CD4-positive, alpha-beta T cell treated with Interleukin-17A for 4 hours (primary cell): ENCODE data around the gene GZMB.
"Not testable (repeated sequence)": the region's sequence is repeated elsewhere in the genome, so short reads cannot be mapped to it uniquely, and the experiment has no call there.

Experiments
- DNase-seq: peaks from one replicate; pipeline ENCODE4 v3.0.0-alpha.2; 2020; ENCODE audit warnings: mixed read lengths

Gene GZMB, protein sequence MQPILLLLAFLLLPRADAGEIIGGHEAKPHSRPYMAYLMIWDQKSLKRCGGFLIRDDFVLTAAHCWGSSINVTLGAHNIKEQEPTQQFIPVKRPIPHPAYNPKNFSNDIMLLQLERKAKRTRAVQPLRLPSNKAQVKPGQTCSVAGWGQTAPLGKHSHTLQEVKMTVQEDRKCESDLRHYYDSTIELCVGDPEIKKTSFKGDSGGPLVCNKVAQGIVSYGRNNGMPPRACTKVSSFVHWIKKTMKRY

DNA sequence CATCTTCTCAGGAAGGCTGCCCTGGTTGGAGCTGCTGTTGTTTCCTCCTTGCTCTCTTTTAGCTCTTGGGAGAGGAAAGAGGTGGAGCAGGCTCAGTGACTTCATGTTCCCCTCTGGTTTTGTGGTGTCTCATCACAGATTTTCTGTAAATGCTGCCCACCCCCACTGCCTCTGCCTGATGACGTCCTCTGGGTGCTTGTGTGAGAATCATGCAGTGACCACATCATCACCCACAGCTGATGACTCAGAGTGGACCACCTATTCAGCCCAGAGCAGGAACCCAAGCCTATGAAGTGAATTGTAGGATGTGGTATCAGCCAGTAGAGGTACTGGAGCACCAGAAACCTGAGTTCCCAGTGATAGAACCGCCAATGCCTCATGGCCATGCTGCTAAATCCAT is at the start of gene GZMB:
TSS of gene GZMB (minus strand) at position 33 of the 400 bp plus-strand sequence. CDS start at position 3, 30 bp downstream.
- peak; percentile 28 for DNase-seq

DNA sequence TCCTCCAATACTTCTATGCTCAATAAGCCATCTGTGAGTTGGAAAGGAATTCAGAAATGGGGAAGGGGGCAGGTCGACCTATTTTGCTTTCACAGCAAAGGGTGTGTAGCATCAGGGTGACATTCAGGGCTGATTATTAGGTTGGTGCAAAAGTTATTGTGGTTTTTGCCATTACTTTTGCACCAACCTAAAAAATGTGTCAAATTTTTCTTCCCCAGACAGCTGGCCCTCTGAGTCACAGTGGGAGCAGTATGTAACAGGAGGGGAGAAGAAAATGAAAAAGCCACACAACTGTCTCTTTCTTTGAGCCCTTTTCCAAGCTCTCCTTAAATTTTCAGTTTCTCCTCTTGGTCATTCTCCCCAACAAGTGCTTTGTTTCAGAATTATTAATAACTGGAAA is 47.1 kb upstream of the GZMB start:
- DNase-seq, result no peak

DNA sequence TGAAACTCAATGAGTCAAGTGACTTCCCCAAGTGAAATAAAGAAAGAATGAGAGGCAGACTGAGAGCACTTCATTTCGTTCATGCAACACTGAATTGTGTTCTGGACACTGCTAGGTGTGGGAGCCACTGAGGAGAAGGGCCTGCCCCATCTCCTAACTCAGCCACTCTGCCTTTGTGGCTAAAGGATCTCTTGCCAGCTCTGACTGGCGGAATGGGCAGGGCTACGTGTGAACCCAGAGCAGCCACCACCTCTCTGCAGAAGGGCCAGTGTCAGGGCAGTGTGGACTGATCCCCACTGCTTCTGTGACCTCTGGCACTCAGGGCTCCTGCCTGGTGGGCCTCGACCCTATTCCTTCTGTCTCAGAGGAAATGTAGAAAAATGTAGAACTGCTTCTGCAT is 46.5 kb upstream of the GZMB start:
- DNase-seq, result no peak

DNA sequence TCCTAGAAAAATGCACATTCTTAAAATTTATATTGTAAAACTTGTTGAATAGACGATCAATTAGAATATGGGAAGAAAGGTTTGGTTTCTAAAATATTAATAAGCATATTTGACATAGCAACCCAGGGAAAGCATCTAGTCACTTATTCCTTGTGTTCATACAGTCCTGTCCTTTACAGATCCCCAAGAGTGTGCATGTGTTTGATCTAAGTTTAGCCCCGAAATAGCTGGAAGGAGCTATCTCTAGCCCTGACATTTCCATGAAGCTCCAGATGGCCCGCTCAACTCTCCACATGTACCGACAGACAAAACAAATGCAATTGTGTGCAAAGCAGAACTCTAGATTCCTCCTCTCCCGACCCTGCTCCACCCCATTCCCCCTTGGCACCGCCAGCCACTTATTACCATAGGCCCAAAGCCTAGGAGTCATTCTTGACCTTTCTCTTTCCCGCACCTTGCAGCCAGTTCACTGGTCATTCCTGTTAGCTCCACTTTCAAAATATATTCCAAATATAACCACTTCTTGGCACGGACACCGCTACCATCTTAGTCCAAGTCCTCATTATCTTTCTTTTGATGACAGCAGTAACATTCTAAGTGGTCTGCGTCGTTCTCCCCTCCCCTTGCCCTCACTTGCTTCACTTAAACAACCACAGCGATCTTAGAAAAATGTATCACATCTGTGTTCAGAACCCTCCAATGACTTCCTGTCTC is 45.4 kb upstream of the GZMB start:
- no peak for DNase-seq

DNA sequence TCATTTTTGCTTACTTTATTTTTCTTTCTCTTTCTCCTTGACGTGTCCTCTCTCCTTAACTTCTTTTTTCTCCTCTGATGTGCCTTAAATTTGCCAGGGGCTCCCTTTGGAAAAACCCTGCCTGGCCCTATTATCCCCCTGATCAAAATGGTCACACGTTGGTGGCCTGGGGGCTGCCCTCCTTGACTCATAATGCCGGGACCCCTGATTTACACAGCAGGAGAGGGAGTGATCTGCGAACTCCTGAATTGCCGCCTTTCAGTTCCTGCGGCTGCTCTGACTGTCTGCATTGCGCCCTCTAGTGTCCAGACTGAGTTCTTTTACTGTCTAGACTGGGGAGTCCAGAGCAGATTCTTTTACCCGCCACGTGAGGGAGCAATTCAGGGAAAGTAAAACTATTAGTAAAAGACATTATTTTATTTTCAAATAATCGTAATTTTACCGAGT is 44.8 kb upstream of the GZMB start:
- peak; percentile 87 for DNase-seq

DNA sequence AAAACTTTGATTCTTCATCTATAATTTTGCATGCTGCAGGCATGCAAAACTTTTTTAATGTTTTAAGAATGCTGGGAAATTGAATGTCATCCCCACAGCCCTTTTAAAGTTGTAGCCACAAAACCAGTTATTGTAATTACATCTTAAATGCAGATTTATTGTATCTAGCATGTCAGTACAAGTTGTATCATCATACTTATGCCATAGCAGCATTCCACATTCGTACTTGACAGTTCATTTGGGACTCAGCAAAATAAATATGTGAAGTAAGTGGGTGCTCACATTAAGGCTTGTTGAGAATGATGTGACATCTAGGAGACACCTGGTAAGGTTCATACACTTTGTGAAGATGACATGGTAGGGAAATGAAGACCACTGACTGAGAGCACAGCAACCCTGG is 44.0 kb upstream of the GZMB start:
- no peak for DNase-seq

DNA sequence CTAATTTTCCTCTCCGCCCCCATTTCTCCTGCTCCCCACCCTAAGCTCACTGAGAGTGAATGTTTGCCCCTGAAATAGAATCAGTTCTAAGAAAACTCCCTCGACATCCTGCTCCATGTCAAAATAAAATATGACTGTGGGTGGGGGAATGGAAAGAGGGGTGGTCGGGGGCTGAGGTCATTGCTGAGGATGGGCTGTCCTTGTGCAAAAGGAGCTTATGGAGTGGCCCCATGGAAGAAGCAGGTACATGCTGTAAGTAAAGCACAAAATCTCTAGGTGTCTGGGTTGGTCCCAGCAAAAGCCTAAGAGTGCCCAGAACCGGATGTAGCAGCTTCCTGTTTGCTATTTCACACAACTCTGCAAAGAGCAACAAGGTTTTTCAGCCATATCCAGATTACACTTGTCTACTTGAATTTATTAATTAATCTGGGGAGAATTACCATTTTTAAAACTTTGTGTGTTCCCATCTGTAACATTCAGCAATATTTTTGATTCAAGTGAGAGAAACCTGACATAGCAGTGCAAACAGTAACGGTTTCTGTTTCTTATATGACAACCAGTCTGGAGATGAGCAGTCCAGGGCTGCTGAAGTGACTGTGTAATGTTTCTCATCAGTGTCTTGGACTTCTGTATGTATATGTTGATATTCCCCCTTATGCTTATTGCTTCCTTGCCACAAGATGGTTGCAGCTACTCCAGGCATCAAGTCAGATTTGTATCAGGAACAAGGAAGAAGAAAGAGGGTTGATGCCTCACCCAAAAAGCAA is 40.4 kb upstream of the GZMB start:
- peak; percentile 50 for DNase-seq

DNA sequence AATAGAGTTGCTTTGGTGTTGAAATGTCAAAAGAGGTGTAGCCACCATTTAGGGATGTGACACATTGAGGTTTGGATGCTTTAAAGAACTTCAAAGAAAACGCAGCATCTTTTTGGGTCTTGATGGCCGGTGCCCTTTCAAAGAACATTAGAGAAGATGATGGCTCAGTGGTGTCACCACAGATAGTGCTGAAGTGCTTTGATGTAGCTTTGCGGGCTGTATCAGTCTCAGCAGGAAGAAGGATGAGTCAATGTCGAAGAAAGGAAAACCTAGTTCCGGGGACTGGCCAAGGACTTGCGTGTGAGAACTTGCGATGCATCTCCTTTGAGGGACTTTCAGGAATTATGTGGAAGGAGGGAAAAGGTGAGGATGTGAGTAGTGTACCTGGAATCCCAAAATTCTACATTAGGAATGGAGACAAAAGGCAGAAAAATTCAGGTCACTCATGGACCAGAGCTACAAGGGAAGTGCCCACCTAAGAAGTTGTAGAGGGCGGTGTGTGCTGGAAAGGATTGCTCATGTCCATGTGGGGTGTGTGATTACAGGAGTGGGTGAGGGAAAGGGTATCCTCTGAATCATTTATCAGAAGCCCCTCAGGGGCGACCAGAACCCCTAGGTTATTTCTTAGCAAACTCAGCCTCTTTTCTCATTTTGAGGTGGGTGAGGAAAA is 39.7 kb upstream of the GZMB start:
- peak; percentile 74 for DNase-seq

DNA sequence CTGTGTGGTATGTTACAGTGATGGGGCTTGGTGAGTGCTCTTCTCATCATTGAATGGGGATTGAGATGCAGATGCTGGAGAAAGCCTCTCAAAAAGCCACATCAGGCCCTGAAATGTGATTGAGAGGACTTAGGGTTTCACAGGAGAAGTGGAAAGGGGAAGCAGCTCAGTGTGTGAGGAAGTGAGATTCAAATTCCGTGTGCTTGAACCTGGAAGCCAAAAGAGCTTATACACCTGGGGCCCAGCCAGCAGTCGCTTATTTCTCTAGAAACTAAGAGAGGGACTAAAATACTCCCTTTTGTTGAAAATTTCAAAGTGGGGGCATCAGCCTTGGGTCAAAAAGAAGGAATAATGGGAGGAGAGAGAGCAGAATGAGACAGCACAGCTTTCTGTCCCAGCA is 39.1 kb upstream of the GZMB start:
- no peak for DNase-seq

DNA sequence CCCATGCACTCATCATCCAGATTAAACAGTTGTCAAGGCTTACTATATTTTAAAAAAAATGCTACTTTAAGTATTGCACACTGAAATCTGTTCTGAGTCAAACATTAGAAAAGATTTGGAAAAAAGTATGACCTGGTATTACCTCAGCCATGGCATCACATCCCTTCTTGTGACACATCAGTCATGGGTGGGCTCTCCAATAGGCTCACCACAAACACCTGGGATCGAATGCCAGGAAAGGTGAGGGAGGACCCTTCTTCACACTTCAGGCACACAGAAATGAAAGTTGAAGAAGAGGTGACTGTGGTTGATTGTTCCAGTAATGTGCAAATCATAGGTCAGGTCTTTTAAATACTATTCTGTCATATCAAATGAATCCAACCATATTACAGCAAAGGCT is 36.6 kb upstream of the GZMB start:
- no peak for DNase-seq

DNA sequence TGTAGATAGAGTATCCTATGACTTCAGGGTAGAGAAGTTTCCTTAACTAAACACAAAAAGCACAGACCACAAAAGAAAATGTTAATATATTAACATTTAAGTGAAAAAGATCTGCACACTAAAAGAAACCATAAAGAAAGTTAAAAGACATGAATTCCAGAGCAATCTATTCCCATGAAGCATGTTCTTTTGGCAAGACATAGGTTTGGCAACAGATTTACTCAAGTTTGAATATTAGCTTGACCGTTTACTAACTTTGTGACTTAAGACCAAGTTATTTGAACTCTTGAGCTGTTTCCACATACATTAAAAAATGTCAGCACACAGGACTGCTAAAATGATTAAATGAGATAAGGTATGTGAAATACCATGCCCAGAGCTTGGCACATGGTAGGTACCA is 35.7 kb upstream of the GZMB start:
- DNase-seq, result no peak

DNA sequence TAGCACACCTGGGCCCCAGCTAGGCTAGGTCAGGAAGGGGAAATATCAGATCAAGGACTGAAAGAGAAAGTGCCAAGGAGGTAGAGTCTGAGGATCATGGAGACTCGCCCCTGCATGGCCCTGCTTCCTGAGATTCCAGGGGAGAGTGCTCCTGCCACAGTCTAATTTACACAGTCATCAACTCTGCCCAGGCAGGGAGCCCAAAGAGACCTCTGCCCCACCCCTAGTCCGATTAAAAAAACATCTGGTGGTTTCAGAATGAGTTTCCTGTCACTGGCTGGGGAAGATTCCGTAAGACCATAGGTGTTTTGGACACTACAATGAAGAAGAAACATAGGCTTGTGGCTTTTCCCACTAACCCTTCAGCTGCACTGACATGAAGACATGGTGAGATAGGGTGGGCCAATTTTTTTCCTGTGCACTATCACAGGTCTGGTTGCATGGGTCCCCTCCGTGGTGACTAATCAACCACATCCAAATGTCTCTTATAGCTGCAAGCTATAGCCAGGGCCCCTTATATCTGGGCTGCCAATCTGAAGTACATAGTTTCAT is 31.5 kb upstream of the GZMB start:
- DNase-seq, result peak; percentile 19

DNA sequence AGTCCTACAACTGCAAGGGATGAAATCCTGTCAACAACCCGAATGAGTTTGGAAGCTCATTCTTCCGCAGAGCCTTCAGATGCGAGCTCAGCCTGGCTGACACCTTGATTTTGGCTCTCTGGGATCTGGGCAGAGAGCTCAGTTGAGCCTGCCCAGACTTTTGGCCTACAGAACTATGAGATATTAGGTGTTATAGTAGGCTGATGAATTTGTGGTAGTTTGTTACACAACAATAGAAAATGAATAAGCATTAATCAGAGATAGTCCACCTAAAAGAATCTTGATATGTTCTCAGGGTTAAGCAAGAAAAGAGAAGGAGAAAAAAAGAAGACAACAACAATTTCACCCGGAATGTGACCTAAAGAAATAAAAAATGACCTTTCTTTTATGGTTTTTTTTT is 30.4 kb upstream of the GZMB start:
- DNase-seq, result no peak

DNA sequence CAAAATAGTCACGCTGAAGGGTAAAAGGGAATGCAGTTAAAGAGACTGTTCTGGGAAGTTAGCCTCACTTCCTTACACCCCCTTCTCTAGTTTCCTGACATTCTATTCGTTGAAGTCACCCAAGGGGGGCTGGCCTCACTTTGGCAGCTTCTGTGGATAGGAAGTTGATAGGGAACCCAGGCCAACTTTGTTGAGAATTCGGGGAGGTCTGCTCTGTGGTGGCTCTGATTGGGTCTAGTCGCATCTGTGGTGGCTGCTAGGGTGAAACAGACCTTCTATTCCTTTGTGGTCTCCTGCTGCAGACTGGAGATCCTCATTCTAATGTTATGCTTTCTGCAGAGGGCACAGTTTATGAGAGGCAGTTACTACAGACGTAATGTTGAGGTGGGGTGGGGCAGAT is 28.8 kb upstream of the GZMB start:
- DNase-seq, result no peak

DNA sequence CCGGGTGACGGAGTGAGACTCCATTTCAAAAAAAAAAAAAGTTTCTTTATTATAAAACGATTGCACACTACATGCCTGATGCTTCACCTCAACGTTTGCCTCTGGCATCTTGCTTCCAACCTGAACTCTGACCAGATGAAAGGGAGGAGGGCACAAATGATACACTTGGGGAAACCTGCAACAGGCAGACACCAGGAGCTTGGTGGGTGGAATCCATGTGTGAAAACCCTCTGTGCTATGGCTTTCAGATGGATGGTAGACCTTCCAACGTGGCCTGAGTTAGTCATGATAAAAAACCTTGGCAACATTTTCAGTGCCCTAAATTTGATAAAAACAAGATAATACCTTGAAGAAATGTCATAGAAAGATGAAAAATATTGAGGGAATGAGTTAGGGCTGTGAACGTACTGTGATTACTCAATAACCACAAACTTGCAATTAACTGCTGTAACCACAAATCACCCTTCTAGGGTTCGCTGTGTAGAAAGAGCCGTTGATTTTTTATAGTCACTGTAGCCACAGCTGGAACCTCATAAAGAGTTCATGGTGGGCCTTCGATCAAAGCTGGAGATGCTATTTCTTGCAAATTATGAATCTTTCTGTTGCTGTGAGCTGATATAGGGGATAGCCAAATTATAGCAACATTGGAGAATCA is 26.1 kb upstream of the GZMB start:
- no peak for DNase-seq

DNA sequence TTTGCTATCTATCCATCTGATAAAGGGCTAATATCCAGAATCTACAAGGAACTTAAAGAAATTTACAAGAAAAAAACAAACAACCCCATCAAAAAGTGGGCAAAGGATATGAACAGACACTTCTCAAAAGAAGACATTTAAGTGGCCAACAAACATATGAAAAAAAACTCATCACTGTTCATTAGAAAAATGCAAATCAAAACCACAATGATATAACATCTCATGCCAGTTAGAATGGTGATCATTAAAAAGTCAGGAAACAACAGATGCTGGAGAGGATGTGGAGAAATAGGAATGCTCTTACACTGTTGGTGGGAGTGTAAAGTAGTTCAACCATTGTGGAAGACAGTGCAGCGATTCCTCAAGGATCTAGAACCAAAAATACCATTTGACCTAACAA is 14.4 kb upstream of the GZMB start:
- DNase-seq, result not testable (repeated sequence)

DNA sequence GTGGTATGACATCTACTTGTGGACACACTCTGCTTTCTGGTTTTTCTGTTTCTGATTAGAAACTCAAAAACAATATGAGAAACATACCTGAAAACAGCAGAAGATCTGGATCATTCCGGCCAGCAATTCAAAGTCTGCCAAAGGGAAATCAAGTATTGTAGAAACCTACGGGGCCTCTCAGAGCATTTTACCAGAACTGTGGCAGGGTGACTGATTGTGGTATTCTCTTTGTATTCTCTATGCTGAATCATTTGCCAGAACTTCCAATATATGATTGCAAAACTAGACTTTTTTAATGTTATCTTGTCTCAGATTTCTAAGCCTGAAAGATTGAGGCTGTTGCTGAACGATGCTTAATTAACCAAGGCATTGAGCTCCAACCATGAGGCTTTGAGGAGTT is 5.9 kb upstream of the GZMB start:
- no peak for DNase-seq

DNA sequence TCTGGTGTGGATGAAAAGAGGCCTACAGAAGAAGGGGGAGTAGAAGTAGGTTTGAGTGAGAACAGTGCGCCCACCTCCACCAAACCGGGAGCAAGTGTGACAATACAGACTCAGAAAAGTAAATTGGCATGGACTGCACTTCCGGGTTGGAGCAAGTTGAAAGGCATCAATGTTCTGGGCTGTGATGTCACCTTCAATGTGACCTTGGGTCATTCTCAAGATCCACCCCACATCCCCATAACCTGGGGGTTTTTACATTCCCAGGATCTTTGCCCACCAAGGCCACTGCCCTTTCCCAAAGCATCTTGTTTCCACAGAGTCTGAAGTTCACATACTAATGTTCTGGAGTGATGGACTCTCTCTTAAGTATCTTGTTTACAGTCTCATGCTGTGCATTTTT is 5.3 kb upstream of the GZMB start:
- DNase-seq, result no peak

DNA sequence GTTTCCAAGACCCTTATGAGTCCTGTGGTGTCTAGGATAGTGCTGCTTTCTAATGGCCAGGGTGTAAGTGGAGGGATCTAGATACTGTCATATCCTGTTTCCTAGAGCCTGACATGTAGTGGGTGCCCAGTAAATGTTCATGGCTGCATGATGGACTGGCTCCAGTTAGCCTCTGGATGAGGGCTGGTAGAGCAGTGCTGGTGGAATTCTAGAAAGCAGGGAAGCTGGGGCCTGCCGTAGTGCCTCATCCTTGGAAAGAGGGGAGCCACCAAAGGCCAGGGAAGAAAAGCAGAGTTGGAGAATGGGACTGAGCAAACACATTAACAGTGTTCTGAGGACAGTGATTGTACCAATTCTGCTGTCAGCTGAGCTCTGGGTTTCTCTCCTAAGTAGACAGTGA is 637 bp downstream of the GZMB start:
- no peak for DNase-seq

DNA sequence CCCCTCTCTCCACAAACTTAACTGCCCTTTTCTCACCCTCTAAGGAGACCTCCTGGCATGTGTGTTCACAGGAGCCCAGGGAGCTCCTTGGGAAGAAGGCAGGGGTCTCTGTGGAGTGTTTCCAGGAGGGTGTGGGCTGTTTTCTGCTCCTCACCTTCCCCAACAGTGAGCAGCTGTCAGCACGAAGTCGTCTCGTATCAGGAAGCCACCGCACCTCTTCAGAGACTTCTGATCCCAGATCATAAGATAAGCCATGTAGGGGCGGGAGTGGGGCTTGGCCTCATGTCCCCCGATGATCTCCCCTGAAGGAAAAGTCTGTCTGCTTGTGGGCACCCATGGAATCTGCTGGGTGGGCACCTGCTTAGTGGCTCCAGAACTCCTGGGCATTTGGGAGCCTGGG is 1.2 kb downstream of the GZMB start:
- DNase-seq, result no peak

DNA sequence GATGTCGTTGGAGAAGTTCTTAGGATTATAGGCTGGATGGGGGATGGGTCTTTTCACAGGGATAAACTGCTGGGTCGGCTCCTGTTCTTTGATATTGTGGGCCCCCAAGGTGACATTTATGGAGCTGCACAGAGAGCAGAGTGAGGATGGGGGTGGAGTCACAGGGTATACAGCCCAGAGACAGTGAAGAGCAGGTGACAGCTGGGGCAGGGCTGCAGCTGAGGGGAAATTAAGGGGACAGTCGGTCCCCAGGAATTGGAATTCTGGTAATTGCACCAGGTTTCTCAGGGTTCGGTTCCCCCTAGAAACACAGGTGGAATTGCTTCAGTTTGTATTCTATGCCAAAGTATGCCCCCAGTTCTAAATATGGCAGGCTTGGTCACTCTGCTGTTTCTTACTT is 1.7 kb downstream of the GZMB start:
- no peak for DNase-seq

DNA sequence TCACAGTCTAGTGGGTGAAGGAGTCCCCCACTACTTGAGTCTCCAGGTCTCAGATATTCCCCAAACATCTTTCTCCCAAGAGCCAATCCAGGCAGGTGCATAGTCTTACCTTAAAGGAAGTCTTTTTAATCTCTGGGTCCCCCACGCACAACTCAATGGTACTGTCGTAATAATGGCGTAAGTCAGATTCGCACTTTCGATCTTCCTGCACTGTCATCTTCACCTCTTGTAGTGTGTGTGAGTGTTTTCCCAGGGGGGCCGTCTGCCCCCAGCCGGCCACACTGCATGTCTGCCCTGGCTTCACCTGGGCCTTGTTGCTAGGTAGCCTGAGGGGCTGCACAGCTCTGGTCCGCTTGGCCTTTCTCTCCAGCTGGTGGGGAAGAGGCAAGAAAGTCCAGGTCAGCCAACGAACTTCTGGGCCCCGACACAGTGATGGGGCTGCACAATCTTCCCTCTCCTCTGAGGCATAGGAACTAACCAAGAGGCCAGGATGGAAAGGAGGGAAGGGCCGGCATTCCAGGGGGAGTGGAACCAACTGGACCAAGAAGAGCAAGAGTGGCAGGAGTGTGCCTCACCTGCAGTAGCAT is 2.1 kb downstream of the GZMB start:
- no peak for DNase-seq
